Activated CD4-positive, CD25-positive, alpha-beta regulatory T cell treated with anti-CD3 and anti-CD28 coated beads, Interleukin-2, amount 50 U/mL, for 16 hours (primary cell): ENCODE data around the gene CCDC86.

ENCODE experiments used
- DNase-seq: peaks from one replicate; pipeline ENCODE4 v3.0.0-alpha.2; 2020; ENCODE audit warnings: low read depth, low spot score

The CCDC86 gene

GRCh38 chr11:60868682-60869450 is 27.0 kb downstream of the CCDC86 start:
- DNase-seq = no peak

GRCh38 chr11:60869451-60869825 is 27.5 kb downstream of the CCDC86 start:
- DNase-seq = no peak

GRCh38 chr11:60870276-60870675 is 28.4 kb downstream of the CCDC86 start:
- DNase-seq = no peak

GRCh38 chr11:60870733-60871377 is 28.9 kb downstream of the CCDC86 start:
- no peak for DNase-seq

- no peak for DNase-seq
These were observed 29.6 kb downstream of the CCDC86 start for GRCh38 chr11:60871378-60872061.

GRCh38 chr11:60872124-60872960 is 30.4 kb downstream of the CCDC86 start:
- no peak for DNase-seq

- DNase-seq = no peak
These were observed 31.1 kb downstream of the CCDC86 start for GRCh38 chr11:60872961-60873524.

GRCh38 chr11:60873533-60873932 is 31.6 kb downstream of the CCDC86 start:
- DNase-seq = no peak

GRCh38 chr11:60874421-60875365 is 32.8 kb downstream of the CCDC86 start:
- no peak for DNase-seq

- DNase-seq = no peak
These were observed 33.7 kb downstream of the CCDC86 start for GRCh38 chr11:60875366-60876167.

- DNase-seq = no peak
These were observed 34.2 kb downstream of the CCDC86 start for GRCh38 chr11:60876168-60876485.

- no peak for DNase-seq
These were observed 36.6 kb downstream of the CCDC86 start for GRCh38 chr11:60878245-60879101.

- DNase-seq = no peak
These were observed 37.2 kb downstream of the CCDC86 start for GRCh38 chr11:60879104-60879503.

GRCh38 chr11:60879971-60880588 is 38.2 kb downstream of the CCDC86 start:
- DNase-seq = no peak

GRCh38 chr11:60880643-60881282 is 38.9 kb downstream of the CCDC86 start:
- DNase-seq = no peak

GRCh38 chr11:60887556-60887955 is 45.6 kb downstream of the CCDC86 start:
- no peak for DNase-seq

GRCh38 chr11:60889869-60890311 is 48.0 kb downstream of the CCDC86 start:
- DNase-seq = no peak

- DNase-seq = no peak
These were observed 48.8 kb downstream of the CCDC86 start for GRCh38 chr11:60890696-60891095.
